DND-41 (cell line): ENCODE results near the gene MKNK1.

Experiments used
- CTCF ChIP-seq: IDR thresholded peaks from 2 replicates; pipeline ENCODE4 v1.5.1; 2012; ENCODE audit warnings: borderline replicate concordance, low read length, moderate library complexity, mild to moderate bottlenecking; ENCODE audit not compliant: poor library complexity, severe bottlenecking; ENCODE audit errors: extremely low read depth
- EZH2 ChIP-seq: IDR thresholded peaks from 3 replicates; pipeline ENCODE4 v1.6.1; 2012; ENCODE audit warnings: borderline replicate concordance, low read depth, mild to moderate bottlenecking, moderate library complexity, low read length, inconsistent platforms; ENCODE audit not compliant: severe bottlenecking

- TF ChIP-seq CTCF (no peak), EZH2 (no peak)
Measured at GRCh38 chr1:46607345-46608130, 3.5 kb upstream of the MKNK1 start.
